MCF 10A (cell line): Measurements from ENCODE around the gene VAV2. TPM values are rescaled to one million over a fixed set of nuclear protein-coding genes. Genes with fewer than 3 reads are reported as not detected.

Experiments
- BruUV-seq: library from RNA; stranded (reverse); fragments of 400-500 nt; replicated peaks from 2 replicates; lab custom pipeline; 2021; lab: Mats Ljungman, UMichigan
- CTCF ChIA-PET: fragments of 300-600 bp; sonication (Branson Sonifier 250); formaldehyde crosslinking; extraction: SDS; loops from one replicate; lab custom pipeline; 2021; ENCODE audit warnings: antibody characterized with exemption, inconsistent platforms; lab: Yijun Ruan, JAX
- POLR2A ChIA-PET: fragments of 300-600, 350-650 bp; sonication (Branson Sonifier 250); formaldehyde crosslinking; extraction: SDS; loops from one replicate; lab custom pipeline; 2020; ENCODE audit warnings: antibody characterized with exemption, inconsistent platforms; lab: Yijun Ruan, JAX
- DNase-seq: peaks from one replicate; pipeline ENCODE4 v3.0.0-alpha.2; 2018; ENCODE audit not compliant: unreplicated experiment
- H3K27ac Mint-ChIP-seq: one replicate; pipeline ENCODE4 v1.8.0; 2022; ENCODE audit warnings: mild to moderate bottlenecking, low read depth, mixed read lengths; ENCODE audit not compliant: unreplicated experiment
- H3K27me3 Mint-ChIP-seq: one replicate; pipeline ENCODE4 v1.8.0; 2022; ENCODE audit warnings: mixed read lengths; ENCODE audit not compliant: insufficient read depth, unreplicated experiment
- H3K36me3 Mint-ChIP-seq: one replicate; pipeline ENCODE4 v1.8.0; 2022; ENCODE audit warnings: mild to moderate bottlenecking, moderate library complexity, mixed read lengths; ENCODE audit not compliant: insufficient read depth, unreplicated experiment
- H3K4me1 Mint-ChIP-seq: one replicate; pipeline ENCODE4 v1.8.0; 2022; ENCODE audit warnings: mixed read lengths; ENCODE audit not compliant: insufficient read depth, unreplicated experiment
- H3K4me3 Mint-ChIP-seq: one replicate; pipeline ENCODE4 v1.8.0; 2022; ENCODE audit warnings: mild to moderate bottlenecking, moderate library complexity, mixed read lengths; ENCODE audit not compliant: unreplicated experiment
- H3K9me3 Mint-ChIP-seq: one replicate; pipeline ENCODE4 v1.8.0; 2022; ENCODE audit warnings: mixed read lengths; ENCODE audit not compliant: unreplicated experiment
- CTCF ChIP-seq: fragments of 200-600 bp; IDR thresholded peaks from one replicate; pipeline ENCODE4 v1.8.0; 2022; ENCODE audit warnings: antibody characterized with exemption, mild to moderate bottlenecking; ENCODE audit not compliant: unreplicated experiment
- intact Hi-C: fragments of 100-400 bp; cut with micrococcal nuclease; formaldehyde crosslinking; loops from 2 replicates; pipeline ENCODE4 v1.14.1; 2022
- total RNA-seq: library from RNA; stranded (reverse); gene quantifications from 2 replicates; pipeline ENCODE4 v1.2.3, GENCODE V29; 2022

Gene VAV2
- total RNA-seq, 1 experiment from 2014 or later, result 31.0 TPM

- CTCF ChIA-PET, result interaction anchor here (0.6 kb wide), 1 partner anchor 42 kb away, joined by 6 read pairs; no protein-coding TSS in a partner anchor
- H3K36me3 Mint-ChIP-seq, result no peaks in the 10 kb centered on the region
- no peak for TF ChIP-seq CTCF
- intact Hi-C loops, result no loop called here
- H3K9me3 Mint-ChIP-seq, result no peaks in the 10 kb centered on the region
- POLR2A ChIA-PET, result no interaction called here
- no peaks in the 10 kb centered on the region for H3K27me3 Mint-ChIP-seq
- H3K4me1 Mint-ChIP-seq, result peaks cover 4% of the 10 kb centered on the region
- H3K27ac Mint-ChIP-seq, result no peak overlapping the region
- H3K4me3 Mint-ChIP-seq, result no peak overlapping the region
- BruUV-seq, result no TSS peak
- no peak for DNase-seq
Measured at GRCh38 chr9:133950629-133951111, 41.5 kb downstream of the VAV2 start.

GRCh38 chr9:133950192-133950591 lies 41.9 kb downstream of the VAV2 start:
- CTCF ChIA-PET, result interaction anchor here (0.6 kb wide), 1 partner anchor 43 kb away, joined by 6 read pairs; no protein-coding TSS in a partner anchor
- intact Hi-C loops, result no loop called here
- Mint-ChIP-seq H3K9me3 (no peaks in the 10 kb centered on the region), H3K36me3 (no peaks in the 10 kb centered on the region), H3K4me3 (no peak overlapping the region), H3K27me3 (no peaks in the 10 kb centered on the region), H3K27ac (no peak overlapping the region), H3K4me1 (peaks cover 6% of the 10 kb centered on the region)
- POLR2A ChIA-PET, result no interaction called here
- DNase-seq, result no peak
- no peak for TF ChIP-seq CTCF
- BruUV-seq, result no TSS peak

- no peak overlapping the region for H3K4me3 Mint-ChIP-seq
- no peak for TF ChIP-seq CTCF
- peaks cover 6% of the 10 kb centered on the region for H3K4me1 Mint-ChIP-seq
- no TSS peak for BruUV-seq
- intact Hi-C loops, result no loop called here
- no peak overlapping the region for H3K27ac Mint-ChIP-seq
- CTCF ChIA-PET, result no interaction called here
- POLR2A ChIA-PET, result interaction anchor here (0.6 kb wide), 2 partner anchors 8 to 193 kb away, joined by 3 read pairs; no protein-coding TSS in a partner anchor
- no peak for DNase-seq
- no peaks in the 10 kb centered on the region for H3K9me3 Mint-ChIP-seq
- H3K27me3 Mint-ChIP-seq, result no peaks in the 10 kb centered on the region
- H3K36me3 Mint-ChIP-seq, result no peaks in the 10 kb centered on the region
Measured at GRCh38 chr9:133949486-133950061, 42.5 kb downstream of the VAV2 start.

- POLR2A ChIA-PET, result interaction anchor here (0.6 kb wide), 3 partner anchors 9 to 192 kb away, joined by 3 read pairs; no protein-coding TSS in a partner anchor
- intact Hi-C loops, result no loop called here
- no TSS peak for BruUV-seq
Measured at GRCh38 chr9:133948561-133949485, 43.3 kb downstream of the VAV2 start.

More at GRCh38 chr9:133948561-133949485, 43.3 kb downstream of the VAV2 start:
- Mint-ChIP-seq H3K36me3 (no peaks in the 10 kb centered on the region), H3K27me3 (no peaks in the 10 kb centered on the region), H3K27ac (no peak overlapping the region), H3K9me3 (no peaks in the 10 kb centered on the region), H3K4me1 (peaks cover 6% of the 10 kb centered on the region), H3K4me3 (no peak overlapping the region)
- CTCF ChIA-PET, result interaction anchor here (1.2 kb wide), 1 partner anchor 17 kb away, joined by 3 read pairs; no protein-coding TSS in a partner anchor
- no peak for DNase-seq
- no peak for TF ChIP-seq CTCF
